GM21825 (cell line): ENCODE data around the gene CTRB2.

ENCODE experiments used
- ATAC-seq: cut with Tn5 transposase; IDR thresholded peaks from one replicate; pipeline ENCODE4 v1.9.1; 2021; ENCODE audit warnings: mild to moderate bottlenecking, moderate library complexity; ENCODE audit not compliant: unreplicated experiment

Gene CTRB2

GRCh38 chr16:75206749-75207451, at the start of gene CTRB2:
TSS of gene CTRB2 (minus strand) at chr16:75207161. CDS start at chr16:75207141, 20 bp downstream.
- ATAC-seq = no peak

DNA sequence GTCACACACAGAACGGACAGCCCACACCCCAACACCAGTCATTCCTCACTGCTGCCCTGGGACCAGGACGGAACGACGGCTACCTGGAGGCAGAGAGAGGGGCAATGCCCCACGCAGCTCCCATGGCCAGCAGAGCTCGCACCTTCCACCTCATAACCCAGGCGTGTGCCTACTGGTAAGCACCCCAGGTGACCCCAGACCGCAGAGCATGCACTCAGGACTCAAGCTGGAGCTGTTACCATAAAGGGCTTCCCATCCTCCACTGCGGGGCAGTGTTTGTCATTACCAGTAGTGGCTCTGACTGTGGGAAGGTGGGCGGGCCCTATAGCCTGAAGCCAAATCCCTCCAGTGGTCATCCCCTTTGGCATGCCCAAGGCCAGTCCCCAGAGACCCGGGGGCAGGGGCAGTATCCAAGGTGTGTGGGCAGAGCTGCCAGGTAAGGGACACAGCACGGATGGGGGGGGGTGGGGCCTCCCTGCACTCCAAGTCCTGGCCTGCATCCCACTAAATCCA, 49.2 kb upstream of the CTRB2 start:
- no peak for ATAC-seq

GRCh38 chr16:75254359-75254837, 47.4 kb upstream of the CTRB2 start:
- no peak for ATAC-seq

DNA sequence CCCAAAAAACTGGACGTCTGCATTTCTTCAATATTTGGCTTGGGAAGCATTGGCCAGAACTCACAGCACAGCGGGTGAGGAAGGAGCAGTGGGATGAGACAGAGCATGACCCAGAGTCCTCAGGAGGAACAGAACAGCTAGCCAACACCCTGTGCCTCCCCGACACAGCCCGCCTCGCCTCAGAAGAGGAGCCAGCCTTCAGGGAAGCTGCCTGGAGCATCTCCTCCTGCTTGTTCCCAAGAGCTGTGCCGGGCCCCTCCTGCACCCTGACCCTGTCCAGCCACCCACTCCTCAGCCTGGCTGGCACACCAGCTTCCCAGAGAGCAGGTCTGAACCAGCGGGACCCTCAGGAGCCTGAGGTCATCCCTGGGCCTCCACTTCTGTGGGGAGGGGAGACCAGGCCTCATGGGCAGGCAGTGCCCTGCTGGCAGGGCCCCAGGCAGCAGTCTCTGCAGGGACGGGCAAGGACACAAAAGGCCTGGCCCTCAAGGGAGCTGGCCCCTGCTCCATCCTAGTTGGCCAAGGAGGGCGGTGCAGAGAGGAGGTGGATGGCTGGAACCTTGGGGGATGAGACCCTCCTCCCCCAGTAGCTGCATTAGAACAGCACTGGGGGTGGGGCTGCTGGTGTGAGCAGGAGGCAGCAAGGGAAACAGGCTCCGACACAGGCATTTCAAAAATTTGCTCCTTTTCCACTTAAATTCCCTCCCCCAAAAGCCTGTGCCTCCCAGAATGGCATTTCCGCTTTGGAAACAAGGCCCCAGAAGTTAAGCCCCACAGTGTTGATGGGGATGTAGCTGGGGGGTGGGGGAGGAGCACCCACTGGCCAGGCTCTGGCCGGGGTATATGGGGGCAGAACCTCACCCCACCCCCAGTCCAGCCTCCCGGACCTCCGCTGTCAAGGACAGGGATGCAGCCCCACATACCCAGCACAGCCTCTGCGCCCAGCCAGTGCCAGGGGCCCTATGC, 46.3 kb upstream of the CTRB2 start:
- no peak for ATAC-seq

- ATAC-seq = no peak
Observed at GRCh38 chr16:75252049-75252864, 45.3 kb upstream of the CTRB2 start.

- ATAC-seq = peak; percentile 73
Observed at GRCh38 chr16:75251280-75252048, 44.5 kb upstream of the CTRB2 start, which contains the start of gene BCAR1. TSS of gene BCAR1 (minus strand) at chr16:75251624. CDS start at chr16:75251482, 142 bp downstream.

DNA sequence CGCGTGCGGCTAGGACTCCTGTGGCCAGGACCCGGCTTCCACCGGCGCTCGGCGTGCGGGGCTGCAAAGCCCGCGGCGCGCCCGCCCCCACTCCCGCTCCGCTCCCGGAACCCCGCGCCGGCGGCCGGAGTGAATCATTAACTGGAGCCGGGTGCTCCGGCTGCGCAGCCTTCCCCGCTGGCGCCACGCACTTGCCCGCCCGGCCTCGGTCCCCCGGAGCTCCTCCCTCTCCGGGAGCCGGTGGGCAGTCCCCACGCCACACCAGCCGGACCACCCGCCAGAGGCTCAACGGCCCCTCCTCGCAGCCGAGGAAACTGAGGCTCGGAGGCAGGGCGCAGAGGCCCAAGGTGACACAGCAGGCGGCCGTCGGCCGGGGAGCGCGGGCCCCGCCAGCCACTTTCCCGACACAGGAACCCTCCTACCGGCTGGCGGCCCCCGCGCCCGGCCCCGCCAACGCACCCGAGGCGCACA, 43.9 kb upstream of the CTRB2 start:
- peak; percentile 33 for ATAC-seq

DNA sequence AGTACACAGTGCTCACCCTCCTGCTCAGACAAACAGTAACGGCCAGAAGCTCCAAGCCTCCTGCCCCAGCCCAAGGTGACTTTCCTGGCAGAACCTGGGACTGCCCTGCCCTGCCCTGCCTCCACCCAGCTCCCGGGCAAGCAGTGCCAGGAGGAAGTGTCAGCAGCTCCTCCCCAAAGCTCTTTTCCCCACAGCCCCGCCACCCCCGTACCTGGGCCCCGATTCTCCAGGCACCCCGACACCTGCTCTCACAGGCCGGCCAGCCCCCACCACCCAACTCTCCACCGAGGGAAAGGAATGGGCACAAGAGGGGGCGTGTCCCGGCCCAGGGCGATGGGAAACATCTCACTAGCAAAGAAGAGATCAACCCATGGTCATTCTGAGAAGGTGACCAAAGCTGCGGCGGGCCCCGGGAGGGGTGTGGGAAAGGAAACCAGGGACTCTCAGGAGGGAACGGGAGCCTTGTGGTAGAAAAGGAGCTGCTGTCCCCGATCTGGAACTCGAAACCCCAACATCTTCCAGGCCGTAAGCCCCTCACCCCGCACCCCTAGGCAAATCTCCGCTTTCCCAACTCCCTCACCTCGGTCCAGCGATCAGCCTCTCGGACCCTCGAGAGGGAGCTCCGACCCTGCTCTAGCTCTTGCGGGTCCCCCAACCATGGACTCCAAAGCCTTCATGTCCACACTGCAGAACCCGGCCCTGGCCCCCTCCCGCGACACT, 43.3 kb upstream of the CTRB2 start:
- ATAC-seq = no peak

DNA sequence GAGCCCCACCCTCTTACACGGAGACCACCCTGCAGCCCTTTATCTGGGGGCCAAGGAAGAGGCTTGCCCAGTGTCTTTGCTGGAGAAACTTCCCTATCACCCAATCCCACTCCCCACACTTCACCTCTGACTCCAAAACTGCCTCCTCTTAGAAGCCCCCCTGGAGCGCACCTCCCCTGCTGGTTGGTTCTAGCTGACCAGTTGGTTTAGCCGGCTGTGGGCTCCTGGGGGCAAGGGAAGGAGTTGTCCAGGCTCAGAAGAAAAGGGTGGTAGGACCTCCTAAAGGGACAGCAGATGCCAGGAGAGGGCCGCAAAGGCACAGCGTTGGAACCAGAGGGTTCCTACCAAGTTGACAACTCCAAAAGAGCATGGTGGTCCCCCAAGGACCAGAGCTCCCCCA, 42.5 kb upstream of the CTRB2 start:
- ATAC-seq = no peak

DNA sequence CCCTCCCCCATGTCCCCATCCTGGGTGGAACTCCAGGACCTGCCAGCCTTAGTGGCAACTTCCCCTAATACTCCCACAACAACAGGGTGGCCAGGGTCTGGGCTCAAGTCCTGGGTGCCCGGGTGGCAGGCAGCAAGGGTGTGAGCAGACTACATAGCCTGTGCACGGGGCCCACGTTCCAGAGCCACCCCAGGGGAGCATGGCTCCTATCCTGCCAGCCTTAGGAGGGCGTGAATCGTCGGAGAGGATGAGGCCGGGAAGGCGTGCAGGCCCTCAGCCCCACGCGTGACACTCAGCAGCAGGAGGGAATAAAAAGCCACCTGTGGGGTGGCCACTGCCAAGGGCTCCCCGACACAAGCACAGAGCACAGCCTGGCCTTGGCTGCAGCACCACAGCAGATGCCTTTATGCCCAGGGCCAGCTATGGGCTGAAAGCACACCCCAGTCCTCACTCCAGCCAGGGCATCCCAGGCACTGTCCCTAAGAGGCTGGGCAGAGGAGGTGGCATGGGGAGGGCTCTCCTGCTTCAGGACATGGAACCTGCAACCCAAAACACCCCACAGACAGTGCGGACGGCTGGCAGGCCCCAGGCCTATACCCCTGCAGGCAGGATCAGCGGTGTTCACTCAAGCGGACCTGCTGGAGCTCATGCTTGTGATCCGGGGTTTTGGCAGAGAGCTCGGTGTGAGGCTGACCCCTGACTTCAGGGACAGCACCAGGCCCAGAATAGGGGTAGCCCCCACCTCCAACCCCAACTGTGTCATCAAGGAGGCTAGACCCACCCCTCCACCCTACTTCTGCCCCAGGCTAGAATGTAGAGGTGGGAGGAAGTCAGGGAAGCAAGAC, 41.8 kb upstream of the CTRB2 start:
- ATAC-seq = no peak

DNA sequence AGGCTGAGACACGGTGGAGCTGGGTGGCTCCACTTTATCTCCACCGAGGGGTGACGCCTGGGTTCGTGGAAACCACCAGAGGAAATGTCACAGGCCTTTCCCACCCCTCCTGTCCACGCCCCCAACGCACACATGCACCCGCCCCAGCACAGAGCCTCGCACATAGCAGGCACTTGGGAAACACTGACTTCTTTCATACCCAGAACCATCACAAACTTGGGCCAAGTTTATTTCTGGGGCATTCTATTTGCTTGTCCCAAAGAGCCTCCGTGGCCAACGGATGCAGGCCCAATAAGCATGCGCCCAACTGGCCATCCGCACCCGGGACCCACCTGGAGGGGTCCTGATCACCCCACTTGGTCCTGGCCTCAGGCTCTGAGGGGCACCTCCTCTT, 41.2 kb upstream of the CTRB2 start:
- no peak for ATAC-seq

- no peak for ATAC-seq
Observed at GRCh38 chr16:75247249-75247648, 40.3 kb upstream of the CTRB2 start.

DNA sequence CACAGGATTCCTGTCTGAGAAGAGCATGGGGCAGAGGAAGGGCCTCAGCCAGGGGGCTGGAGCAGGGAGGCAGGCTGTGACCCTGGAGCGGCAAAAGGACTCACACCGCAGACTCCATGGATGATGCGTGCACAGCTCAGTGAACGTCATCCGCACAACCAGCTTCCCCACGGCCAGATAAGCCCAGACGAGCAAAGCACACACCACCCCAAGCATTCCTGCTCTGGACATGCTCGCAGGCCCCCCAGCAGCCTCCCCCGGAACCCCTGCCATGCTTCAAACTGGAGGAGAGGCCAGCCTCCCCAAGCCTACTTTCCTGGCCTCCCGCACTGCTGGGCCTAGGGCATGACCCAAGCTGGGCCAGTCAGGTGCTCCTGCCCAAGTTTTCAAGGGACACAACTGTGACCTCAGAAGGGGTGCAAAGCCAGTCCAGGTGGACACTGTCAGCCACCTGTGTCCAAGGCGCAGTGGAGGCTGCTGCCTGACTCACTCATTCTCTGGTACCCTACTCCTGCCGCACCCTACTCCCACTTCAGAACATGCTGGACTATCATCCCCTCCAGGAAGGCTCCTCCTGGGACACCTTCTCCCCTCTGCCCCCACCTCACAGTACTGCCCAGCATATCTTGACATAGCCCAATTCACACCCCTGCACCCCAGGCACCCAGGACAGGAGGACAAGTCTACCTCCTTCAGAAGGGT, 39.7 kb upstream of the CTRB2 start:
- ATAC-seq = no peak

GRCh38 chr16:75244844-75245758, 38.1 kb upstream of the CTRB2 start:
- peak; percentile 46 for ATAC-seq

DNA sequence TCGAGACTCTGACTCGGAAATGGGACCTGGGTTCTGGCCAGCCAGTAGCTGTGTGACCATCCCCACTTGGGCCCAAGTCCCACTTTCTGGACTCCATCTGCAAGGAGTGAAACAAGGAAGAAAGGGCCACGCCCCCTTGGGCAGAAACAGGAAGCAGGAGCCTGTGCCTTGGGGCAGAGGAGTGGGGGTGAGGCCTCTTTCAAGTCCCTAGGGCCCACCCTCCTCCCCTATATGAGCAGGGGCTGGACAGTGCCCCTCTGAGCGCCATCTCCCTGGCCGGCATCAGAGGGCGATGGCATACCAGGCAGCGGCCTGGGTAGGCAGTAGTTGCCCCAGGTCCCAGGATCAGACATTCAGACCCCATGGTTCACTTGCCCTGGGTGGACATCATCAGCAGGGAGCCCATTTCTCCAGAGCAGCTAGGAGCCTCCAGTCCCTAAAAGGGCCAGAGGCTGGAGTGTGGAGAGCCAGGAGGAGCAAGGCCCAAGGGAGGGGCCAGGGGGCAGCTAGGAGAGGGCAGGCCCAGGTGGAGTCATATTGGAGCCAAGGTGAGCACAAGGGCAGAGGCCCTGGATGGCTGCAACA, 37.4 kb upstream of the CTRB2 start:
- ATAC-seq = no peak

GRCh38 chr16:75243667-75244224, 36.8 kb upstream of the CTRB2 start:
- ATAC-seq = no peak
